ENCODE data around the gene ATRX.
"Not testable (repeated sequence)": the region's sequence is repeated elsewhere in the genome, so short reads cannot be mapped to it uniquely, and the experiment has no call there.

Gene ATRX

GRCh38 chrX:77519765-77520164 is 266.3 kb downstream of the ATRX start:
- no peak for DNase-seq (ENCODE audit: low read depth)
- no peak for TF ChIP-seq CTCF (IDR thresholded peaks at IDR 0.05; ENCODE audit: low read depth, low read length, missing control alignments)
- H3K4me3 ChIP-seq (ENCODE audit: low read depth, low read length): no peak overlapping the region

- no peak for TF ChIP-seq CTCF (IDR thresholded peaks at IDR 0.05; ENCODE audit: low read depth, low read length, missing control alignments)
- DNase-seq (ENCODE audit: low read depth): no peak
- H3K4me3 ChIP-seq (ENCODE audit: low read depth, low read length): no peak overlapping the region
These were observed 271.8 kb downstream of the ATRX start for GRCh38 chrX:77514177-77514576.

GRCh38 chrX:77510007-77510406 is 276.0 kb downstream of the ATRX start:
- no peak for DNase-seq (ENCODE audit: low read depth)
- no peak for TF ChIP-seq CTCF (IDR thresholded peaks at IDR 0.05; ENCODE audit: low read depth, low read length, missing control alignments)
- no peak overlapping the region for H3K4me3 ChIP-seq (ENCODE audit: low read depth, low read length)

GRCh38 chrX:77505227-77505626 is 280.8 kb downstream of the ATRX start:
- no peak for DNase-seq (ENCODE audit: low read depth)
- TF ChIP-seq CTCF (IDR thresholded peaks at IDR 0.05; ENCODE audit: low read depth, low read length, missing control alignments): no peak
- no peak overlapping the region for H3K4me3 ChIP-seq (ENCODE audit: low read depth, low read length)

GRCh38 chrX:77502951-77503525 is 283.0 kb downstream of the ATRX start:
- DNase-seq (ENCODE audit: low read depth): no peak
- H3K4me3 ChIP-seq (ENCODE audit: low read depth, low read length): no peak overlapping the region
- no peak for TF ChIP-seq CTCF (IDR thresholded peaks at IDR 0.05; ENCODE audit: low read depth, low read length, missing control alignments)

- DNase-seq (ENCODE audit: low read depth); H3K4me3 ChIP-seq (ENCODE audit: low read depth, low read length): not testable (repeated sequence)
These were observed 285.9 kb downstream of the ATRX start for GRCh38 chrX:77500164-77500563.

- DNase-seq (ENCODE audit: low read depth): no peak
- no peak for TF ChIP-seq CTCF (IDR thresholded peaks at IDR 0.05; ENCODE audit: low read depth, low read length, missing control alignments)
- no peak overlapping the region for H3K4me3 ChIP-seq (ENCODE audit: low read depth, low read length)
These were observed 292.1 kb downstream of the ATRX start for GRCh38 chrX:77493677-77494553.
